CD8-positive, alpha-beta memory T cell (primary cell): Measurements from ENCODE around the gene STMN3. TPM values are rescaled to one million over a fixed set of nuclear protein-coding genes. Genes with fewer than 3 reads are reported as not detected.
"Not testable (repeated sequence)": the region's sequence is repeated elsewhere in the genome, so short reads cannot be mapped to it uniquely, and the experiment has no call there.

Experiments used
- CTCF ChIA-PET: fragments of 350-600 bp; sonication (Branson Sonifier 250); formaldehyde crosslinking; loops from one replicate; lab custom pipeline; 2021; ENCODE audit warnings: antibody characterized with exemption; lab: Charles Lee
- POLR2A ChIA-PET: fragments of 350-600 bp; sonication (Branson Sonifier 250); formaldehyde crosslinking; loops from one replicate; lab custom pipeline; 2021; ENCODE audit warnings: antibody characterized with exemption; lab: Charles Lee
- DNase-seq, 5 donors: peaks; one replicate each; pipeline versions ENCODE4 v3.0.0 to v3.0.0-alpha.2; 2020 to 2022; ENCODE audit warnings: mixed read lengths in 1 of 5
- H3K27ac ChIP-seq: one replicate; pipeline ENCODE4 v1.7.0; 2013; ENCODE audit warnings: low read depth, mild to moderate bottlenecking, low read length, moderate library complexity
- H3K27me3 ChIP-seq: 2 replicates; pipeline ENCODE4 v1.7.0; 2013; ENCODE audit warnings: low read length, mild to moderate bottlenecking; ENCODE audit not compliant: insufficient read depth, poor library complexity, severe bottlenecking
- H3K36me3 ChIP-seq: 2 replicates; pipeline ENCODE4 v1.7.0; 2013; ENCODE audit warnings: mild to moderate bottlenecking, low read length, moderate library complexity; ENCODE audit not compliant: insufficient read depth
- H3K4me1 ChIP-seq: 2 replicates; pipeline ENCODE4 v1.7.0; 2013; ENCODE audit warnings: mild to moderate bottlenecking, low read length, moderate library complexity; ENCODE audit not compliant: insufficient read depth
- H3K4me3 ChIP-seq: 2 replicates; pipeline ENCODE4 v1.7.0; 2013; ENCODE audit warnings: mild to moderate bottlenecking, low read length
- H3K9me3 ChIP-seq: 2 replicates; pipeline ENCODE4 v1.7.0; 2013; ENCODE audit warnings: mild to moderate bottlenecking, low read length
- H3K27ac Mint-ChIP-seq, 8 donors: one replicate each; pipeline ENCODE4 v1.8.0; 2020 to 2021; ENCODE audit warnings: mixed read lengths in 8 of 8, mild to moderate bottlenecking in 6 of 8, inconsistent platforms in 3 of 8, moderate library complexity in 3 of 8
- H3K27me3 Mint-ChIP-seq, 2 donors: one replicate each; pipeline ENCODE4 v1.8.0; 2020 to 2021; ENCODE audit warnings: mixed read lengths in 2 of 2, mild to moderate bottlenecking in 1 of 2, moderate library complexity in 1 of 2
- H3K36me3 Mint-ChIP-seq, 3 donors: one replicate each; pipeline ENCODE4 v1.8.0; 2020 to 2021; ENCODE audit warnings: mixed read lengths in 3 of 3, inconsistent platforms in 1 of 3, mild to moderate bottlenecking in 1 of 3
- H3K4me1 Mint-ChIP-seq, 3 donors: one replicate each; pipeline ENCODE4 v1.8.0; 2020 to 2021; ENCODE audit warnings: mixed read lengths in 3 of 3, inconsistent platforms in 1 of 3, mild to moderate bottlenecking in 1 of 3
- H3K4me3 Mint-ChIP-seq, 7 donors: one replicate each; pipeline ENCODE4 v1.8.0; 2020 to 2021; ENCODE audit warnings: mixed read lengths in 7 of 7, mild to moderate bottlenecking in 6 of 7, moderate library complexity in 4 of 7, inconsistent platforms in 2 of 7
- H3K9me3 Mint-ChIP-seq, 5 donors: one replicate each; pipeline ENCODE4 v1.8.0; 2020 to 2022; ENCODE audit warnings: mixed read lengths in 5 of 5, mild to moderate bottlenecking in 3 of 5, moderate library complexity in 2 of 5, inconsistent platforms in 1 of 5
- polyA plus RNA-seq: library from polyadenylated mRNA; unstranded; fragments of 300-500 nt; fragmentation: Illumina TruSeq; gene quantifications from one replicate; pipeline ENCODE4 v1.2.3, GENCODE V29; 2021
- total RNA-seq, 2 experiments: library from RNA; stranded (reverse); gene quantifications; one replicate each; pipeline ENCODE4 v1.2.3, GENCODE V29; 2021

Gene STMN3
- total and polyA plus RNA-seq, 3 experiments from 2014 or later: 21.0 to 24.7 (median 21.6) TPM

- H3K9me3 Mint-ChIP-seq, H3K9me3 ChIP-seq, H3K27me3 ChIP-seq, H3K4me3 ChIP-seq, DNase-seq, H3K36me3 ChIP-seq, H3K27me3 Mint-ChIP-seq, POLR2A ChIA-PET, H3K27ac ChIP-seq: not testable (repeated sequence)
- peaks cover 22% of the 10 kb centered on the region for H3K4me1 ChIP-seq
- Mint-ChIP-seq H3K4me1 (peaks cover 14 to 34% (median 28%) of the 10 kb centered on the region in 3 donors), H3K36me3 (peaks cover 0 to 42% (median 0%) of the 10 kb centered on the region in 3 donors), H3K4me3 (peak overlapping the region in 5 of 7 donors; percentile 7 to 96 (median 64)), H3K27ac (peak overlapping the region in 1 of 8 donors; percentile 67)
- CTCF ChIA-PET: interaction anchor here (0.9 kb wide), 1 partner anchor 78 kb away, joined by 3 read pairs; no protein-coding TSS in a partner anchor
Measured at GRCh38 chr20:63660174-63660573, 7.0 kb upstream of the STMN3 start.

- Histone ChIP-seq H3K27me3 (no peaks in the 10 kb centered on the region), H3K27ac (no peak overlapping the region), H3K4me3 (no peak overlapping the region), H3K9me3 (no peaks in the 10 kb centered on the region), H3K4me1 (peaks cover 30% of the 10 kb centered on the region), H3K36me3 (no peaks in the 10 kb centered on the region)
- Mint-ChIP-seq H3K27ac (peak overlapping the region in 1 of 8 donors; percentile 28), H3K4me3 (peak overlapping the region; percentile 94 to 96 (median 95)), H3K27me3 (peaks cover 0 to 7% of the 10 kb centered on the region in 2 donors), H3K4me1 (peaks cover 19 to 40% (median 34%) of the 10 kb centered on the region in 3 donors), H3K9me3 (no peaks in the 10 kb centered on the region), H3K36me3 (peaks cover 0 to 39% (median 0%) of the 10 kb centered on the region in 3 donors)
- ChIA-PET POLR2A (no interaction called here), CTCF (no interaction called here)
- DNase-seq: no peak
Measured at GRCh38 chr20:63659370-63659769, 6.1 kb upstream of the STMN3 start.

- ChIA-PET POLR2A (interaction anchor here (0.6 to 1.5 kb wide), 10 partner anchors 17 to 138 kb away, joined by 3 to 9 read pairs (median 4); partner anchors contain the start of genes ARFRP1, GMEB2 and ZGPAT), CTCF (interaction anchor here (0.7 to 1.6 kb wide), 10 partner anchors 10 to 206 kb away, joined by 3 to 12 read pairs (median 4); partner anchors contain the start of genes HELZ2, PTK6 and TPD52L2)
- peaks cover 0 to 36% (median 0%) of the 10 kb centered on the region in 3 donors for H3K36me3 Mint-ChIP-seq
- Histone ChIP-seq H3K27me3 (no peaks in the 10 kb centered on the region), H3K36me3 (no peaks in the 10 kb centered on the region), H3K9me3 (no peaks in the 10 kb centered on the region), H3K27ac (peak overlapping the region; percentile 66), H3K4me3 (peak overlapping the region; percentile 96), H3K4me1 (peaks cover 36% of the 10 kb centered on the region)
- no peak for DNase-seq
- no peaks in the 10 kb centered on the region for H3K9me3 Mint-ChIP-seq
- peaks cover 25 to 46% (median 40%) of the 10 kb centered on the region in 3 donors for H3K4me1 Mint-ChIP-seq
- peak overlapping the region; percentile 92 to 98 (median 95) for H3K27ac Mint-ChIP-seq
- peaks cover 0 to 8% of the 10 kb centered on the region in 2 donors for H3K27me3 Mint-ChIP-seq
- H3K4me3 Mint-ChIP-seq: peak overlapping the region; percentile 94 to 96 (median 95)
Measured at GRCh38 chr20:63658749-63659187, 5.5 kb upstream of the STMN3 start.

GRCh38 chr20:63657937-63658748 is 4.9 kb upstream of the STMN3 start, which contains the start of gene RTEL1:
Gene RTEL1 (plus strand): TSS chr20:63658312. CDS start chr20:63659403, 1,091 bp downstream.
- Histone ChIP-seq H3K4me3 (peak within 1 kb of the TSS; percentile 96), H3K27me3 (no peaks in the 10 kb centered on the region), H3K9me3 (no peaks in the 10 kb centered on the region), H3K4me1 (peaks cover 39% of the 10 kb centered on the region), H3K27ac (peak within 1 kb of the TSS; percentile 66), H3K36me3 (no peaks in the 10 kb centered on the region)
- ChIA-PET POLR2A (interaction anchor here (0.5 to 1.5 kb wide), 14 partner anchors 16 to 137 kb away, joined by 3 to 9 read pairs (median 4); partner anchors contain the start of genes ARFRP1, GMEB2 and ZGPAT), CTCF (interaction anchor here (0.7 to 1.6 kb wide), 11 partner anchors 10 to 207 kb away, joined by 3 to 12 read pairs (median 5); partner anchors contain the start of genes HELZ2, PTK6 and TPD52L2)
- Mint-ChIP-seq H3K9me3 (no peaks in the 10 kb centered on the region), H3K4me1 (peaks cover 26 to 48% (median 41%) of the 10 kb centered on the region in 3 donors), H3K36me3 (peaks cover 0 to 33% (median 0%) of the 10 kb centered on the region in 3 donors), H3K27me3 (peaks cover 0 to 9% of the 10 kb centered on the region in 2 donors), H3K4me3 (peak within 1 kb of the TSS; percentile 94 to 96 (median 95)), H3K27ac (peak within 1 kb of the TSS; percentile 92 to 98 (median 95))
- peak; percentile 78 to 89 (median 84) for DNase-seq

GRCh38 chr20:63657260-63657936 is 4.2 kb upstream of the STMN3 start:
- CTCF ChIA-PET: interaction anchor here (1.1 to 1.6 kb wide), 8 partner anchors 11 to 136 kb away, joined by 3 to 12 read pairs (median 5); partner anchors contain the start of genes HELZ2 and PTK6

GRCh38 chr20:63656451-63656850 is 3.2 kb upstream of the STMN3 start:
- H3K36me3 Mint-ChIP-seq: peaks cover 0 to 19% (median 0%) of the 10 kb centered on the region in 3 donors
- H3K4me3 Mint-ChIP-seq: peak overlapping the region in 2 of 7 donors; percentile 63 to 96
- H3K27me3 Mint-ChIP-seq: peaks cover 0 to 7% of the 10 kb centered on the region in 2 donors
- H3K9me3 ChIP-seq: no peaks in the 10 kb centered on the region
- H3K9me3 Mint-ChIP-seq: no peaks in the 10 kb centered on the region
- no peak overlapping the region for H3K4me3 ChIP-seq
- CTCF ChIA-PET: interaction anchor here (1.1 to 1.6 kb wide), 2 partner anchors 15 to 32 kb away, joined by 4 to 8 read pairs; no protein-coding TSS in a partner anchor
- no peak overlapping the region for H3K27ac ChIP-seq
- H3K4me1 ChIP-seq: peaks cover 44% of the 10 kb centered on the region
- DNase-seq: no peak
- no peaks in the 10 kb centered on the region for H3K36me3 ChIP-seq
- H3K27ac Mint-ChIP-seq: no peak overlapping the region
- POLR2A ChIA-PET: no interaction called here
- peaks cover 28 to 52% (median 44%) of the 10 kb centered on the region in 3 donors for H3K4me1 Mint-ChIP-seq
- no peaks in the 10 kb centered on the region for H3K27me3 ChIP-seq

More at GRCh38 chr20:63657260-63657936, 4.2 kb upstream of the STMN3 start:
- DNase-seq: no peak
- H3K27me3 ChIP-seq: no peaks in the 10 kb centered on the region
- Mint-ChIP-seq H3K4me3 (peak overlapping the region; percentile 59 to 96 (median 95)), H3K36me3 (peaks cover 0 to 26% (median 0%) of the 10 kb centered on the region in 3 donors), H3K27me3 (peaks cover 0 to 9% of the 10 kb centered on the region in 2 donors), H3K9me3 (no peaks in the 10 kb centered on the region), H3K4me1 (peaks cover 26 to 48% (median 41%) of the 10 kb centered on the region in 3 donors), H3K27ac (peak overlapping the region in 6 of 8 donors; percentile 92 to 98 (median 95))
- peak overlapping the region; percentile 66 for H3K27ac ChIP-seq
- peak overlapping the region; percentile 96 for H3K4me3 ChIP-seq
- no peaks in the 10 kb centered on the region for H3K36me3 ChIP-seq
- peaks cover 39% of the 10 kb centered on the region for H3K4me1 ChIP-seq
- POLR2A ChIA-PET: interaction anchor here (0.5 to 1.5 kb wide), 6 partner anchors 19 to 136 kb away, joined by 4 to 9 read pairs (median 4); partner anchors contain the start of genes ARFRP1, GMEB2 and ZGPAT
- H3K9me3 ChIP-seq: no peaks in the 10 kb centered on the region

- Mint-ChIP-seq H3K36me3 (peaks cover 0 to 17% (median 0%) of the 10 kb centered on the region in 3 donors), H3K4me1 (peaks cover 27 to 53% (median 42%) of the 10 kb centered on the region in 3 donors), H3K9me3 (no peaks in the 10 kb centered on the region), H3K27ac (peak overlapping the region in 1 of 8 donors; percentile 91), H3K27me3 (peaks cover 0 to 7% of the 10 kb centered on the region in 2 donors), H3K4me3 (peak overlapping the region in 2 of 7 donors; percentile 29 to 80)
- ChIA-PET CTCF (interaction anchor here (1.1 to 1.7 kb wide), 2 partner anchors 13 to 118 kb away, joined by 3 to 4 read pairs; partner anchors contain the start of gene PTK6), POLR2A (no interaction called here)
- H3K27me3 ChIP-seq: no peaks in the 10 kb centered on the region
- H3K27ac ChIP-seq: no peak overlapping the region
- DNase-seq: no peak
- H3K36me3 ChIP-seq: no peaks in the 10 kb centered on the region
- peaks cover 48% of the 10 kb centered on the region for H3K4me1 ChIP-seq
- H3K9me3 ChIP-seq: no peaks in the 10 kb centered on the region
- H3K4me3 ChIP-seq: no peak overlapping the region
Measured at GRCh38 chr20:63655249-63655648, 2.0 kb upstream of the STMN3 start.
